Vagina (tissue), 2 donors: ENCODE measurements around the gene TUBA3E. TPM values are rescaled to one million over a fixed set of nuclear protein-coding genes. Genes with fewer than 3 reads are reported as not detected.
"Not testable (repeated sequence)": the region's sequence is repeated elsewhere in the genome, so short reads cannot be mapped to it uniquely, and the experiment has no call there.

ENCODE experiments used
- DNase-seq, 2 donors: peaks; one replicate each; pipeline ENCODE4 v3.0.0-alpha.2; 2017; ENCODE audit errors: extremely low spot score in 2 of 2
- H3K27ac ChIP-seq: fragments of 200-600 bp; sonication (generic); one replicate; pipeline ENCODE4 v1.5.1; 2019
- H3K27me3 ChIP-seq: fragments of 200-600 bp; sonication (generic); one replicate; pipeline ENCODE4 v1.5.1; 2019
- H3K36me3 ChIP-seq, 2 donors: fragments of 200-600 bp; sonication (generic); one replicate each; pipeline ENCODE4 v1.5.1; 2017 to 2019
- H3K4me1 ChIP-seq: fragments of 200-600 bp; sonication (generic); one replicate; pipeline ENCODE4 v1.5.1; 2019
- H3K4me3 ChIP-seq, 2 donors: fragments of 200-600 bp; sonication (generic); 1 replicate in 1 of 2; 2 replicates in 1 of 2; pipeline ENCODE4 v1.5.1; 2016 to 2019
- H3K9me3 ChIP-seq: fragments of 200-600 bp; sonication (generic); one replicate; pipeline ENCODE4 v1.5.1; 2019
- POLR2A ChIP-seq, 2 donors: fragments of 450-650 bp; IDR thresholded peaks; one replicate each; pipeline ENCODE4 v1.6.1; 2017; ENCODE audit warnings: antibody characterized with exemption in 2 of 2, mild to moderate bottlenecking in 2 of 2, moderate library complexity in 2 of 2
- POLR2AphosphoS5 ChIP-seq, 2 donors: sonication (generic); formaldehyde crosslinking; IDR thresholded peaks; one replicate each; pipeline ENCODE4 v1.9.0; 2017; ENCODE audit warnings: antibody characterized with exemption in 2 of 2, mild to moderate bottlenecking in 2 of 2, low read depth in 1 of 2; ENCODE audit not compliant: insufficient read depth in 1 of 2
- intact Hi-C: fragments of 100-400 bp; cut with DNase I; formaldehyde crosslinking; loops from one replicate; pipeline ENCODE4 v1.15.1; 2023
- total RNA-seq: library from RNA; depleted of rRNA; stranded (reverse); fragments of >200 nt; gene quantifications from one replicate; pipeline ENCODE4 v1.2.3, GENCODE V29; 2016
- TF ChIP-seq, protein P1 (sequence below), 3 experiments: fragments of 450-650 bp in 2 of 3; fragments of 200-600 bp in 1 of 3; sonication (generic) in 1 of 3; IDR thresholded peaks; one replicate each; pipeline ENCODE4 v1.5.1; 2017 to 2019; ENCODE audit warnings: antibody characterized with exemption in 3 of 3, mild to moderate bottlenecking in 2 of 3, moderate library complexity in 2 of 3

The TUBA3E gene
- total RNA-seq, 1 donor from 2014 or later, result not detected

DNA sequence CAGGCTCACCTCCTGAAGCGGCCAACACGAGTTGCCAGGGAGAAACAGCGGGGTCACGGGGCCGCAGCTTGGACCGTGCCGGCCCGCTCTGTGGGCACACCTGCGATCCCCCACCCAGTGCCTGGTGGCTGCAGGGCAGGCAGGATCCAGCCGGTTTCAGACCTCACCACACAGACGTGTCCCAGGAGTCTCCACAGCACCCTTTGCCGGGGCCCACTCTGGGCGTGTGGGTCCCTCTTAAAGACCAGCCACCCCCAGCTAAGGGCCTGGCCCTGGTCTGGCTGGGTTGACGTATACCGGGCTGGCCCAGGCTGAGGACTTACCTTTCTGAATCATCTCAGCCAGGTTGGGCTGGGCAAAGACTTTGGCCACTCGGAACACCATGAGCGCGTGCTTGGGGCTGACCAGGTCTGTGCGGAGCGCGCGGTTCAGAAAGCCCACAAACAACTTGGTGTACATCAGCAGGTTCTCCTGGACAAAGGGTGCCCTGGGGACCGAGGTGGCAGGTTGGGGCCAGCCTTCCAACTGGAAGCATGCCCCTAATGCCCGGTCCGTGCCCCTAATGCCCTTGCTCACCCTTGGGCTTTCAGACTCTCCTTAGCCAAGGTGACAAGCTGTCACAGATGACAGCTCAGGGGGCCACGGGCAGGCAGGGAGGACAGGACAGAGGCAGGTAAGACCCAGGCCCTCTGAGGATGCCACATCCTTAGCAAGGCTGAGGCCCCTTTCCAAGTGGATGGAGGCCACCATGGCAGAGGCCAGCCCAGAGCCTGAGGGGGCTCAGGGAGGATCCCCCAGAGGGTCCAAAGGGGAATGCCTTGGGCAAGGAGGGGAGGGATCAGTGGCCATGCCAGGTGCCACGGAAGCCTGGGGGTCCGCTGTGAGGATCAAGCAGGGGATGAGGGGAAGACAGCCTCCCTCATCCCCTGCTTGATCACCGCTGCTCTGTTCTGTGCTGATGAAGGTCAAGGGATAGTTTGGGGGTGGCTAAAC, 43.2 kb downstream of the TUBA3E start:
- no peak for DNase-seq
- Histone ChIP-seq H3K4me1 (no peaks in the 10 kb centered on the region), H3K27ac (no peak overlapping the region), H3K36me3 (peaks cover 0 to 25% of the 10 kb centered on the region in 2 donors), H3K27me3 (no peaks in the 10 kb centered on the region), H3K9me3 (no peaks in the 10 kb centered on the region), H3K4me3 (no peak overlapping the region)
- intact Hi-C loops, result no loop called here
- TF ChIP-seq, protein P1, sequence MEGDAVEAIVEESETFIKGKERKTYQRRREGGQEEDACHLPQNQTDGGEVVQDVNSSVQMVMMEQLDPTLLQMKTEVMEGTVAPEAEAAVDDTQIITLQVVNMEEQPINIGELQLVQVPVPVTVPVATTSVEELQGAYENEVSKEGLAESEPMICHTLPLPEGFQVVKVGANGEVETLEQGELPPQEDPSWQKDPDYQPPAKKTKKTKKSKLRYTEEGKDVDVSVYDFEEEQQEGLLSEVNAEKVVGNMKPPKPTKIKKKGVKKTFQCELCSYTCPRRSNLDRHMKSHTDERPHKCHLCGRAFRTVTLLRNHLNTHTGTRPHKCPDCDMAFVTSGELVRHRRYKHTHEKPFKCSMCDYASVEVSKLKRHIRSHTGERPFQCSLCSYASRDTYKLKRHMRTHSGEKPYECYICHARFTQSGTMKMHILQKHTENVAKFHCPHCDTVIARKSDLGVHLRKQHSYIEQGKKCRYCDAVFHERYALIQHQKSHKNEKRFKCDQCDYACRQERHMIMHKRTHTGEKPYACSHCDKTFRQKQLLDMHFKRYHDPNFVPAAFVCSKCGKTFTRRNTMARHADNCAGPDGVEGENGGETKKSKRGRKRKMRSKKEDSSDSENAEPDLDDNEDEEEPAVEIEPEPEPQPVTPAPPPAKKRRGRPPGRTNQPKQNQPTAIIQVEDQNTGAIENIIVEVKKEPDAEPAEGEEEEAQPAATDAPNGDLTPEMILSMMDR (IDR thresholded peaks at IDR 0.05), result no peak
- TF ChIP-seq POLR2AphosphoS5 (IDR thresholded peaks at IDR 0.05; ENCODE audit: insufficient read depth in 1 of 2, low read depth in 1 of 2) (no peak), POLR2A (IDR thresholded peaks at IDR 0.05) (no peak)

DNA sequence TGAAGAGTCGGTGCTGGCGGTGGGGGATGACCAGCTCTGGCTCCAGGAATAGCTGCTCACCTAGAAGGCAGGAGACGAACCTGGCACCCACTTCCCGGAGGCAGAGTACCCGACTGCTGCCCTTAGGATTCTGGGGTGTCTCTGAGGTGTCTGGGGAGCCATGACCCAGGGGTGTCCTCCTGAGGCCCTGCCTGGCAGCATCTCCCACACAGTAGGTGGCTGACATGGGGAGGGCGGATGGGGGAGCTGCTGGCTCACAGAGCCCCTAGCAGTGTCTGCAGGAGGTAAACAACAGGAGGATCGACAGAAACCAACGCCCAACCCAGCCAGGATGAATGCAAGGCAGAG, 43.8 kb downstream of the TUBA3E start:
- H3K27ac ChIP-seq, intact Hi-C loops, H3K27me3 ChIP-seq, H3K9me3 ChIP-seq, DNase-seq, H3K4me1 ChIP-seq, H3K4me3 ChIP-seq: not testable (repeated sequence)
- H3K36me3 ChIP-seq, result peaks cover 0 to 25% of the 10 kb centered on the region in 2 donors

DNA sequence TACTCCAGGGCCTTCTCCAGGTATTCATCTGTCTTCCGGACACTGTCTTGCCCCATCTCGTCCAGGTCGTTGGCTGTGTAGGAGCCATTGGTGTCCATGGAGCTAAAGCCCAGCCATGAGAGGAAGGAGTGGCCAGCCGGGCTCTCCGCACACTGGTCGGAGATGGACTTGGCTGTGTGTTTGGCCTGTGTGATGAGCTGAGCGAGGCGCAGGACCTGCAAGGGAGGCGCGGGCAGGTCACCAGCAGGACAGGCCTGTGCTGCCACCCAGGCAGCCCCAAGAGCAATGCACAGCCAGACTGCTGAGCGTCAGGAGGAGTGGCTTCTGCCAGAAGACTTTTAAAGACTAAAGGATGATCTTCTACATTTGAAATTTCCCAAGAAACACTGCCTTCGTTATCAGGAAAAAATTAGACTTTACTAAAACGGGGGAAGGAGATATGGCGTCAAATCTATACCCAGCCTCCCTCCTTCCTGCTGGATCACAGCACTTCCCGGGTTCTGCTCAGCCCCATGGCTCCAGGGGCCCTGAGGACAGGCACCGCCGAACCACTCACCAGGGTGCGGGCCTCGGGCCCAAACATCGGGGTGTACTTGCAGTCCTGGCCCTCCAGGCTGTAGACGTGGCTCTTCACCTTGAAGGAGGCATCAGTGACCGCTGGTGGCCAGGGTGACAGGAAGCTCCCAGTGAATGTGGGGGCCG, 44.4 kb downstream of the TUBA3E start:
- peaks cover 0 to 25% of the 10 kb centered on the region in 2 donors for H3K36me3 ChIP-seq
- H3K4me1 ChIP-seq, H3K27me3 ChIP-seq, H3K9me3 ChIP-seq, intact Hi-C loops, H3K27ac ChIP-seq, H3K4me3 ChIP-seq, DNase-seq: not testable (repeated sequence)

DNA sequence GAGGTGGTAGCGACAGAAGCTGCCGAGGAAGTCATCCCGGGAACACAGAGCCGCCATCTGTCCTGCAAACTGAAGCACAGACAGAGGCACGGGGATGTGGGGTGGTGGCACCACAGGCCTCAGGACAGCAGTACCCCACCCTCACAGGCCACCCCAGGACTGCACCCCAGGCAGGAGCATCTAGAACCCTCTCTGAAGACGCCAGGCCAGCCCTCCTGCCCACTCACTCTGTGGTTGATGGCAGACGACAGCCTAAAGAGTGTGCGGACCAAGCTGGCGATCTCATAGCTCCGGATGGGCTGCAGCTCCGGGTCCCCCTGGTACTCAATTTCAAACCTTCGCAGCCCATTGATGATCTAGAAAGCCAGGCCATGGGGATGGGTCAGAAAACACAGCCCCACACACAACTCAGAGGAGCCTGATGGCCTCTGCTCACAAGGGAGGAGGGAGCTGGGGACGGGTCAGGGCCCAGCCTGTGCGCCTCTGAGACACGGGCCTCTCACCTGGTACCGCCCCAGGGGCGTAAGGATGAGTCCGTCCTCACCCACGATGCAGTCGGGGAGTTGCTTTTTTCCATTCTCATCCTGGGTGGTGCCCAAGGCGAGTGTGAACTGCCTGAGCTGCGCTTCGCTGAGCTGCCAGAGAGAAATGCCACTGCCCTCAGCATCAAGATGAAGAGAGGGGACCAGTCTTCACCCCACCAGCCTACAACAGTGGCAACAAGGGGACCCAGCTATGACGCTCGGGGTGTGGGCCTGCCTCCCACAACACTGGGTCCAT, 45.2 kb downstream of the TUBA3E start:
- H3K9me3 ChIP-seq, result no peaks in the 10 kb centered on the region
- no peaks in the 10 kb centered on the region for H3K4me1 ChIP-seq
- H3K4me3 ChIP-seq, result no peak overlapping the region
- no peak for DNase-seq
- H3K36me3 ChIP-seq, result peaks cover 0 to 25% of the 10 kb centered on the region in 2 donors
- no peak for TF ChIP-seq POLR2A (IDR thresholded peaks at IDR 0.05)
- H3K27ac ChIP-seq, result no peak overlapping the region
- H3K27me3 ChIP-seq, result no peaks in the 10 kb centered on the region
- intact Hi-C loops, result no loop called here

DNA sequence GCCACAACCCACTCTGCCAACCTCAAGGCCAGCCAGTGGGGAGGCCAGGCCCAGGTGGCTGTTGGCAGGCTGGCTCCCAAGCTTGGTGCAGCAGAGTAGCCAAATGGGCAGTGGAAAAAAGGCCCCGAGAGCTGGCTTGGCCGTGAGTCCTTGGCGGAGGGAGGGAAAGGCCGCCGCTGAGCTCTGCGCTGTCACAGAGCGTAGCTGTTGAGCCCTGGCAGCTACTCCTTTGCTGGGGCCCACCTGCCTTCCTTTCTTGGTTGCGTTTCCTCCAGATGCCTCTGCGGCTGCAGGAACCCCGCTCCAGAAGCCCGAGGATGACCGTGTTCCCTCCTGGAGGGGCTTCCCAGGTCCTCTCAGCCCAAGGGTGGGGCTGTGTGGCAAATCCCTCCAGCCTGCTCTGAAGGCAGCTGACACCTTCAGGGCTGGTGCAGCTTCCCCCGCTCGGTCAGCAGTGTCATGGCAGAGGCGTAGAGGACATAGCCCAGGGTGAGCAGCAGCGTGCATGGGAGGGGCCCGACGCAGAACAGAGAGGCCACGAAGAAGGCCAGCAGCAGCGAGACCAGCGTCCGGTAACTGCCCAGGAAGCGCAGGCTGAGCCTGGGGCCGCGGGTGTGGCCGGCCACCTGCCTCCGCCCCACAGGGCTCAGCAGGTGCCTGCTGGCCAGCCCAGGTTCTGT, 46.0 kb downstream of the TUBA3E start:
- intact Hi-C loops, DNase-seq, H3K4me1 ChIP-seq, H3K9me3 ChIP-seq, H3K27me3 ChIP-seq, H3K4me3 ChIP-seq, H3K27ac ChIP-seq: not testable (repeated sequence)
- H3K36me3 ChIP-seq, result peaks cover 0 to 25% of the 10 kb centered on the region in 2 donors

DNA sequence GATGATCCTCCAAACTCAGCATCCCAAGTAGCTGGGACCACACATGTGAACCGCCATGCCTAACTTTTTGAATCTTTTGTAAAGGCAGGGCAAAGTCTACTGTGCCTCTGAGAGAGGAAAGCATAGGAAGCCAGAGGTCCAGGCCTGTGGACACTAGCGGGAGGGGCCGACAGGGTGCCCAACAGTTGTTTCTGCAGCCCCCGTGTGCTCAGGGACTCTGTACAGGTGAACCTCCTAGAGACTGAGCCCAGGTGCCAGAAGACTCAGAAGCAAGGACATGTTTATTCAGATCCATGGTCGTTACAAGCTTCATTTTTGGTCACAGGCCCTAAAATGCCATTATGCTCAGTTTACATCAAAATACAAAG, 47.1 kb downstream of the TUBA3E start:
- H3K27me3 ChIP-seq, H3K9me3 ChIP-seq, intact Hi-C loops, H3K4me1 ChIP-seq, DNase-seq, H3K4me3 ChIP-seq, H3K27ac ChIP-seq: not testable (repeated sequence)
- H3K36me3 ChIP-seq, result peaks cover 0 to 22% of the 10 kb centered on the region in 2 donors
